Neural progenitor cell (in vitro differentiated cells): ENCODE data around the gene C6orf132.

ENCODE experiments used
- EZH2 ChIP-seq: fragments of 200-600 bp; sonication (generic); IDR thresholded peaks from 2 replicates; pipeline ENCODE4 v1.6.1; 2017; ENCODE audit warnings: antibody characterized with exemption, mild to moderate bottlenecking, moderate library complexity
- TF ChIP-seq, protein P1 (sequence below): fragments of 200-600 bp; sonication (generic); IDR thresholded peaks from 2 replicates; pipeline ENCODE4 v1.5.1; 2017; ENCODE audit warnings: antibody characterized with exemption, mild to moderate bottlenecking

DNA sequence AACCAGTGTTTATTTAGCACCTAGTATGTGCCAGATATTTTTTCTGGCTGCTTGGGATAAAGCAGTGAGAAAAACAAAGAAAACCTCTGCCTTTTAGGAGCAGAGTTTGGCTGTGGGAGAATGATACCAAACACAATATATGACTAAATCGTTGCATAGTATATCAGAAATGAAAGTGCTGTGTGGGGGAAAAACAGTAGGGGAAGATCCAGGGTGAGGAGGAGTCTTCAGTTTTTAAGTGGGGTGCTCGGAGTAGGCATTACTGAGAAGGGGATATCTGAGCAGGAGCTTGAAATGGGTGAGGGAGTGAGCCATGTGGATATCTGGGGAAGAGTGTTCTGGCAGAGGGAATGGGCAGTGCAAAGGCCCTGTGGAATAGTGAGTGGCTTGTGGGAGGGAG, 69.1 kb downstream of the C6orf132 start:
- TF ChIP-seq, protein P1, sequence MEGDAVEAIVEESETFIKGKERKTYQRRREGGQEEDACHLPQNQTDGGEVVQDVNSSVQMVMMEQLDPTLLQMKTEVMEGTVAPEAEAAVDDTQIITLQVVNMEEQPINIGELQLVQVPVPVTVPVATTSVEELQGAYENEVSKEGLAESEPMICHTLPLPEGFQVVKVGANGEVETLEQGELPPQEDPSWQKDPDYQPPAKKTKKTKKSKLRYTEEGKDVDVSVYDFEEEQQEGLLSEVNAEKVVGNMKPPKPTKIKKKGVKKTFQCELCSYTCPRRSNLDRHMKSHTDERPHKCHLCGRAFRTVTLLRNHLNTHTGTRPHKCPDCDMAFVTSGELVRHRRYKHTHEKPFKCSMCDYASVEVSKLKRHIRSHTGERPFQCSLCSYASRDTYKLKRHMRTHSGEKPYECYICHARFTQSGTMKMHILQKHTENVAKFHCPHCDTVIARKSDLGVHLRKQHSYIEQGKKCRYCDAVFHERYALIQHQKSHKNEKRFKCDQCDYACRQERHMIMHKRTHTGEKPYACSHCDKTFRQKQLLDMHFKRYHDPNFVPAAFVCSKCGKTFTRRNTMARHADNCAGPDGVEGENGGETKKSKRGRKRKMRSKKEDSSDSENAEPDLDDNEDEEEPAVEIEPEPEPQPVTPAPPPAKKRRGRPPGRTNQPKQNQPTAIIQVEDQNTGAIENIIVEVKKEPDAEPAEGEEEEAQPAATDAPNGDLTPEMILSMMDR, result no peak
- TF ChIP-seq EZH2, result no peak
